Endodermal cell (in vitro differentiated cells): Measurements from ENCODE around the gene CIAO1. TPM values are rescaled to one million over a fixed set of nuclear protein-coding genes. Genes with fewer than 3 reads are reported as not detected.
A peak's percentile ranks its signal among the peaks of the same experiment; 100 is the strongest.

Experiments
- DNase-seq: peaks from one replicate; pipeline ENCODE4 v3.0.0-alpha.2; 2017
- H3K27ac ChIP-seq: 2 replicates; pipeline ENCODE4 v1.5.1; 2013; ENCODE audit warnings: mild to moderate bottlenecking, low read depth, low read length, moderate library complexity
- H3K27me3 ChIP-seq: 2 replicates; pipeline ENCODE4 v1.6.1; 2013; ENCODE audit warnings: mild to moderate bottlenecking, low read length, moderate library complexity; ENCODE audit not compliant: insufficient read depth, control insufficient read depth, poor library complexity, severe bottlenecking
- H3K36me3 ChIP-seq: 2 replicates; pipeline ENCODE4 v1.7.0; 2013; ENCODE audit warnings: mild to moderate bottlenecking, low read length, moderate library complexity; ENCODE audit not compliant: control insufficient read depth, insufficient read depth
- H3K4me1 ChIP-seq: one replicate; pipeline ENCODE4 v1.7.0; 2013; ENCODE audit warnings: low read length; ENCODE audit not compliant: control insufficient read depth, insufficient read depth
- H3K4me3 ChIP-seq: 2 replicates; pipeline ENCODE4 v1.5.1; 2013; ENCODE audit warnings: mild to moderate bottlenecking, low read length, moderate library complexity
- H3K9ac ChIP-seq: 2 replicates; pipeline ENCODE4 v1.6.1; 2013; ENCODE audit warnings: mild to moderate bottlenecking, low read length, moderate library complexity; ENCODE audit not compliant: poor library complexity, severe bottlenecking; ENCODE audit errors: extremely low read depth
- H3K9me3 ChIP-seq: 2 replicates; pipeline ENCODE4 v1.6.1; 2013; ENCODE audit warnings: mild to moderate bottlenecking, low read length, moderate library complexity; ENCODE audit not compliant: control insufficient read depth
- H3K27ac Mint-ChIP-seq: 2 replicates; pipeline ENCODE4 v1.8.0; 2020; ENCODE audit warnings: mixed read lengths
- H3K27me3 Mint-ChIP-seq: 2 replicates; pipeline ENCODE4 v1.8.0; 2021; ENCODE audit warnings: mild to moderate bottlenecking, mixed read lengths; ENCODE audit not compliant: insufficient read depth
- H3K36me3 Mint-ChIP-seq: 2 replicates; pipeline ENCODE4 v1.8.0; 2020; ENCODE audit warnings: low read depth, mixed read lengths
- H3K4me1 Mint-ChIP-seq: 2 replicates; pipeline ENCODE4 v1.8.0; 2020; ENCODE audit warnings: mixed read lengths
- H3K4me3 Mint-ChIP-seq: 2 replicates; pipeline ENCODE4 v1.8.0; 2020; ENCODE audit warnings: mild to moderate bottlenecking, moderate library complexity, mixed read lengths
- H3K9me3 Mint-ChIP-seq: 2 replicates; pipeline ENCODE4 v1.8.0; 2020; ENCODE audit warnings: mild to moderate bottlenecking, mixed read lengths
- CTCF ChIP-seq: fragments of 200-600 bp; sonication (generic); conservative IDR thresholded peaks from 2 replicates; pipeline ENCODE4 v1.5.0; 2021; ENCODE audit warnings: antibody characterized with exemption, mild to moderate bottlenecking
- WGBS, 2 experiments: methylation state at CpG; one replicate each; pipeline versions ENCODE4 v1.1.5 to v1.1.7; 2013; ENCODE audit warnings: missing lambda C conversion rate in 2 of 2, mixed read lengths in 1 of 2; ENCODE audit not compliant: insufficient coverage in 1 of 2, insufficient read length in 1 of 2; 5-methylcytosine and 5-hydroxymethylcytosine counted together
- total RNA-seq, 2 donors: library from RNA; stranded (reverse); fragmentation: NEBNext Ultra II Directional in 1 of 2; extraction: Animal tissue kit (Norgen Biotek cat#: 25700) in 1 of 2; gene quantifications; 2 replicates in 1 of 2; 3 replicates in 1 of 2; pipeline ENCODE4 v1.2.1, GENCODE V29; 2021

CIAO1 gene
- total RNA-seq, 2 donors from 2014 or later = 65.4 to 66.2 TPM

- Mint-ChIP-seq H3K4me3 (no peak overlapping the region), H3K27ac (no peak overlapping the region), H3K27me3 (no peaks in the 10 kb centered on the region), H3K4me1 (peaks cover 2% of the 10 kb centered on the region), H3K36me3 (peaks cover 69% of the 10 kb centered on the region), H3K9me3 (no peaks in the 10 kb centered on the region)
- H3K27me3 ChIP-seq = no peaks in the 10 kb centered on the region
- no peaks in the 10 kb centered on the region for H3K4me1 ChIP-seq
- no peaks in the 10 kb centered on the region for H3K9me3 ChIP-seq
- no peak overlapping the region for H3K27ac ChIP-seq
- no peak overlapping the region for H3K9ac ChIP-seq
- no peak overlapping the region for H3K4me3 ChIP-seq
- TF ChIP-seq CTCF = no peak
- peaks cover 84% of the 10 kb centered on the region for H3K36me3 ChIP-seq
- WGBS, 2 experiments = 84 to 94% methylated on average over 3 of the region's 3 CpGs
- no peak for DNase-seq
These were observed 6.0 kb downstream of the CIAO1 start for GRCh38 chr2:96271995-96272394.

- Histone ChIP-seq H3K27me3 (no peaks in the 10 kb centered on the region), H3K36me3 (peaks cover 87% of the 10 kb centered on the region), H3K9me3 (no peaks in the 10 kb centered on the region), H3K4me1 (no peaks in the 10 kb centered on the region), H3K27ac (no peak overlapping the region), H3K9ac (no peak overlapping the region), H3K4me3 (no peak overlapping the region)
- H3K27me3 Mint-ChIP-seq = no peaks in the 10 kb centered on the region
- no peak for TF ChIP-seq CTCF
- H3K4me3 Mint-ChIP-seq = no peak overlapping the region
- no peaks in the 10 kb centered on the region for H3K9me3 Mint-ChIP-seq
- DNase-seq = no peak
- WGBS, 2 experiments = 86 to 91% methylated on average over 2 to 3 of the region's 3 CpGs
- no peaks in the 10 kb centered on the region for H3K4me1 Mint-ChIP-seq
- H3K36me3 Mint-ChIP-seq = peaks cover 74% of the 10 kb centered on the region
- no peak overlapping the region for H3K27ac Mint-ChIP-seq
These were observed 7.7 kb downstream of the CIAO1 start for GRCh38 chr2:96273763-96274162.

- Histone ChIP-seq H3K36me3 (peaks cover 87% of the 10 kb centered on the region), H3K27ac (peak overlapping the region; percentile 9), H3K4me1 (no peaks in the 10 kb centered on the region), H3K27me3 (no peaks in the 10 kb centered on the region), H3K9me3 (no peaks in the 10 kb centered on the region), H3K9ac (no peak overlapping the region), H3K4me3 (no peak overlapping the region)
- no peak overlapping the region for H3K27ac Mint-ChIP-seq
- H3K27me3 Mint-ChIP-seq = no peaks in the 10 kb centered on the region
- TF ChIP-seq CTCF = no peak
- peaks cover 74% of the 10 kb centered on the region for H3K36me3 Mint-ChIP-seq
- 90 to 100% methylated on average over 2 to 7 of the region's 7 CpGs for WGBS, 2 experiments
- no peak for DNase-seq
- no peaks in the 10 kb centered on the region for H3K4me1 Mint-ChIP-seq
- no peaks in the 10 kb centered on the region for H3K9me3 Mint-ChIP-seq
- no peak overlapping the region for H3K4me3 Mint-ChIP-seq
These were observed 8.5 kb downstream of the CIAO1 start for GRCh38 chr2:96274355-96275056.
